Heart right ventricle (tissue), 16 donors: Measurements from ENCODE around the gene TBC1D14. TPM values are rescaled to one million over a fixed set of nuclear protein-coding genes. Genes with fewer than 3 reads are reported as not detected.

Experiments
- ATAC-seq, 8 donors: fragments of 200-7000 bp; cut with Tn5 transposase; one replicate each; pipeline ENCODE4 v1.9.1; 2020; ENCODE audit warnings: mild to moderate bottlenecking in 8 of 8, moderate library complexity in 8 of 8, moderate number of reproducible peaks in 1 of 8
- DNase-seq, 2 donors: peaks; one replicate each; pipeline ENCODE4 v3.0.0-alpha.2; 2020
- H3K27ac ChIP-seq, 10 donors: fragments of 200-600 bp; sonication (generic) in 2 of 10; one replicate each; pipeline versions ENCODE4 v1.5.0 to v1.8.0; 2020 to 2022; ENCODE audit warnings: mild to moderate bottlenecking in 3 of 10
- H3K27me3 ChIP-seq, 7 donors: fragments of 200-600 bp; one replicate each; pipeline ENCODE4 v1.8.0; 2021 to 2022; ENCODE audit warnings: mild to moderate bottlenecking in 2 of 7
- H3K36me3 ChIP-seq, 9 donors: fragments of 200-600 bp; sonication (generic) in 1 of 9; one replicate each; pipeline versions ENCODE4 v1.5.0 to v1.8.0; 2020 to 2022; ENCODE audit warnings: mild to moderate bottlenecking in 2 of 9
- H3K4me1 ChIP-seq, 9 donors: fragments of 200-600 bp; sonication (generic) in 1 of 9; one replicate each; pipeline versions ENCODE4 v1.5.0 to v1.8.0; 2020 to 2022; ENCODE audit warnings: mild to moderate bottlenecking in 4 of 9
- H3K4me3 ChIP-seq, 10 donors: fragments of 200-600 bp; sonication (generic) in 2 of 10; one replicate each; pipeline versions ENCODE4 v1.5.0 to v1.8.0; 2020 to 2022; ENCODE audit warnings: mild to moderate bottlenecking in 7 of 10, moderate library complexity in 2 of 10
- H3K9me3 ChIP-seq, 11 donors: fragments of 200-600 bp in 10 of 11; sonication (generic) in 2 of 11; one replicate each; pipeline versions ENCODE4 v1.5.0 to v1.8.0; 2013 to 2022; ENCODE audit warnings: mild to moderate bottlenecking in 2 of 11, control low read depth in 1 of 11, moderate library complexity in 1 of 11
- CTCF ChIP-seq, 9 donors: fragments of 200-600 bp; sonication (generic) in 2 of 9; IDR thresholded peaks; one replicate each; pipeline versions ENCODE4 v1.5.0 to v1.8.0; 2021 to 2022; ENCODE audit warnings: antibody characterized with exemption in 9 of 9, mild to moderate bottlenecking in 5 of 9, moderate library complexity in 1 of 9
- WGBS, 2 donors: extraction: QIAGEN DNeasy Blood & Tissue Kit; methylation state at CpG; one replicate each; pipeline ENCODE4 v1.1.7; 2013; ENCODE audit warnings: inconsistent platforms in 1 of 2; 5-methylcytosine and 5-hydroxymethylcytosine counted together
- intact Hi-C, 10 donors: fragments of 100-400 bp; cut with DNase I; formaldehyde crosslinking; loops; one replicate each; pipeline versions ENCODE4 v1.11.1 to v1.14.2; 2022
- polyA plus RNA-seq, 2 donors: library from polyadenylated mRNA; stranded (reverse); fragments of 200-250 nt; gene quantifications; one replicate each; pipeline ENCODE4 v1.2.3, GENCODE V29; 2013
- total RNA-seq, 10 donors: library from RNA; stranded (reverse); fragmentation: NEBNext Ultra II Directional in 3 of 10; extraction: Animal tissue kit (Norgen Biotek cat#: 25700) in 3 of 10; gene quantifications; one replicate each; pipeline versions ENCODE4 v1.2.1 to v1.2.4, GENCODE V29; 2021 to 2023
- donor health status: Arrhythmogenic right ventricular cardiomyopathy.
- donor health status: ischemic (EF 13 %, LVEDD 7.1; RV severe dilation, severe dysfunction).
- donor health status: healthy with polysubstance abuse.
- donor health status: DM: no; HTN: yes; CAD: no.
- donor health status: DM: no; HTN: no; CAD: no.
- donor health status: ischemic (EF 25% LVEDD 6.9; RV normal size, moderate dysfunction).
- donor health status: ischemic (EF 25% LVEDD 5.7; RV mildly dilated, moderate dysfunction).
- donor health status: healthy.
- donor health status: DM: yes; HTN: yes; CAD: no.
- donor health status: Ischemic cardiomyopathy.
- donor health status: ischemic (EF 35%, LVEDD 5.7; RV mildly dilated, moderate dysfunction).
- donor health status: nonischemic (EF 11% LVEDD 7.7; RV severe dilation, severe dysfunction).
- donor health status: DM: yes; HTN: yes; CAD: no.
- donor health status: PGD.
- donor health status: ischemic (EF 29% LVEDD 5.4; RV normal size, mild dysfunction).
- donor health status: nonischemic (EF 23%, LVEDD 6.1; RV moderate dilation, normal function).

TBC1D14 gene
- total and polyA plus RNA-seq, 12 donors = 10.5 to 43.7 (median 32.6) TPM

DNA sequence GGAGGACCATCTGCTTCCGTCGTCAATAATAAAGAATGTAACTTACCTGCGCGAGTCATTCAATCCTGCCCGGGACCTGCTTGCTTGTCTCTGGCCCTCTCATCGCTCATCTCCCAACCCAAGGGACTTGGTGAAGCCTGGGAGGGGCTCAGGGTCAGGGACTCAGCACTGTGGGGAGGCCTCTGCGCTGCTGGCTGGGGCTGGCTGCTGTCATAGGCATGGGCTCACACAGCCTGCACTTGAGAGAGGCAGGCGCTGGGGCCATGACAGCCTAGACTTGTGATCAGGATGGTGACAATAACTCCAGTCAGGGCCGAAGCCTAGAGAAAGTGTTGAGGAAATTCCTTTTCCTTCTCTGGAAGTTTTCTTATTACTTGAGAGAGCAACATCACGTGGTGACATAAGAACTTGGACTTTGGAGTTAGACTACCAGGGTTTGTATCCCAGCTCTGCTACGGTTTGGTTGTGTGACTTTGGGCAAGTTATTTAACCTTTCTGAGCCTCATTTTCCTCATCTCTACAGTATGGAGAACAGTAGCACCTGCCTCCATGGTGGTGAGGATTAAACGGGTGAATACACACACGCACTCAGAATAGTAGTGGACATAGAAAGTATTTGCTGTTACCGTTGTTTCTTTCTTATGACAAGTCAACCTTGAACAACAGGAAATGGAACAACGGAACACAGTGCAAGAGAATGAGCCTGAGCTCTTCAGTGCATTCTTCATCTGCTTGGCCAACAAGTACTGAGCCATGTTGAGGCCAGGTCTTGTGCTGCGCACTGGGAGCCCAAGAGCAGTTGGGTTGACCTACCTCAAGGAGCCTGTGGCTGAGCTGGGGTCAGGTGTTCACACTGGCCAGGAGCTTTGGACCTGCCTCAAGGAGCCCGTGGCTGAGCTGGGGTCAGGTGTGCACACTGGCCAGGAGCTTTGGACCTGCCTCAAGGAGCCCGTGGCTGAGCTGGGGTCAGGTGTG is 60.5 kb downstream of the TBC1D14 start:
- DNase-seq (no peak), ATAC-seq (no peak)
- Histone ChIP-seq H3K4me1 (peaks cover 0 to 29% (median 11%) of the 10 kb centered on the region in 9 donors), H3K27ac (no peak overlapping the region), H3K4me3 (no peak overlapping the region), H3K27me3 (no peaks in the 10 kb centered on the region), H3K9me3 (no peaks in the 10 kb centered on the region), H3K36me3 (peaks cover 0 to 32% (median 0%) of the 10 kb centered on the region in 9 donors)
- intact Hi-C loops = loop anchor here in 7 of 10 donors (5.0 to 10.0 kb wide), 5 partner anchors 58 to 253 kb away; partner anchors contain the start of genes BLOC1S4 (in 1 of the 7) and GRPEL1 (in 1 of the 7)
- no peak for TF ChIP-seq CTCF (IDR thresholded peaks at IDR 0.05)
- 88 to 91% methylated on average over 17 to 18 of the region's 18 CpGs for WGBS, 2 donors

DNA sequence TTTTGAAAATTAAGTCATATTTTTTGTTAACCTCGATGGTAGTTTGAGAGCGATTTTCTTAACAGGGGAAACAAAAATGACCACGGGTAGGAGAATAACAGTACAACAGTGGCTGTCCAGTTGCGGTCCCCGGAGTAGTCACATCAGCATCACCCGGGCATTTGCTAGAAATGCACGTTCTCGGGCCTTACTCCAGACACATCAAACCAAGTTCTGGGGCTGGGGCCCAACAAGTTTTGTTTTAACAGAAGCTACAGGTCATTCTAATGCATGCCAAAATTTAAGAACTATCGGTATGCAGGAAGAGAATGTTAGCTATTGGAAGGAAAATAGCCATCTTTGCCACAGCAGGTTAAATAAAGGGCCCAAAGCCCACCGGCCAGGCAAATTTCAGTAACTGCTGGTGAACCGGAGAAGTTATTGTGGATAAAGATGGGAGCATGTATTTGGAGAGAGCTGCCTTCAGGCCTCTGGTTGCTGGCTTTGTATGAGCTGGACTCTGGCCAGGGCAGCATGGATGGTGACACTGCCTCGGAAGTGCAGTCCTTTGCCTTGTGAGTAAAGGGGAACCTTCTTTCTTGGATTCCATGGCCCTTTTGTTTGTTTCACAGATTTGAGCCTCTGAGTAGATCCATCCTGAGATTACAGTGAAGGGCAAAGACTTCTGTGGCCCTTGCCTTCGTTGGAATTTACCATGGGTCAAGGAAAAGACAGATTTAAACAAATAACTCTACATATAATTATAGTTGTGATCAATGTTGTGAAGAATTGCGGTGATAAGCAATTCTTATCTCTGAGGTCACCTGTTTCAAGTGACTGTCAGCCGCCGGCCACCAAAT is 62.1 kb downstream of the TBC1D14 start:
- WGBS, 2 donors = 85 to 87% methylated on average over 16 of the region's 16 CpGs
- Histone ChIP-seq H3K36me3 (peaks cover 0 to 32% (median 0%) of the 10 kb centered on the region in 9 donors), H3K27ac (no peak overlapping the region), H3K4me3 (no peak overlapping the region), H3K27me3 (no peaks in the 10 kb centered on the region), H3K9me3 (no peaks in the 10 kb centered on the region), H3K4me1 (peaks cover 0 to 25% (median 11%) of the 10 kb centered on the region in 9 donors)
- intact Hi-C loops = loop anchor here in 7 of 10 donors (5.0 to 10.0 kb wide), 4 partner anchors 96 to 254 kb away; partner anchors contain the start of genes BLOC1S4 (in 1 of the 7) and GRPEL1 (in 1 of the 7)
- no peak for DNase-seq
- peak in 2 of 8 donors; percentile 41 to 47 for ATAC-seq
- no peak for TF ChIP-seq CTCF (IDR thresholded peaks at IDR 0.05)

- Histone ChIP-seq H3K9me3 (no peaks in the 10 kb centered on the region), H3K36me3 (peaks cover 0 to 28% (median 0%) of the 10 kb centered on the region in 9 donors), H3K27me3 (no peaks in the 10 kb centered on the region), H3K4me3 (no peak overlapping the region), H3K27ac (no peak overlapping the region), H3K4me1 (peaks cover 0 to 25% (median 11%) of the 10 kb centered on the region in 9 donors)
- DNase-seq = no peak
- no peak for ATAC-seq
- intact Hi-C loops = loop anchor here in 7 of 10 donors (5.0 to 10.0 kb wide), 4 partner anchors 95 to 255 kb away; partner anchors contain the start of genes BLOC1S4 (in 1 of the 7) and GRPEL1 (in 1 of the 7)
- whole genome bisulfite sequencing, 2 donors = 82 to 91% methylated on average over 8 of the region's 8 CpGs
- no peak for TF ChIP-seq CTCF (IDR thresholded peaks at IDR 0.05)
Measured at GRCh38 chr4:6972375-6972650, 62.7 kb downstream of the TBC1D14 start.

DNA sequence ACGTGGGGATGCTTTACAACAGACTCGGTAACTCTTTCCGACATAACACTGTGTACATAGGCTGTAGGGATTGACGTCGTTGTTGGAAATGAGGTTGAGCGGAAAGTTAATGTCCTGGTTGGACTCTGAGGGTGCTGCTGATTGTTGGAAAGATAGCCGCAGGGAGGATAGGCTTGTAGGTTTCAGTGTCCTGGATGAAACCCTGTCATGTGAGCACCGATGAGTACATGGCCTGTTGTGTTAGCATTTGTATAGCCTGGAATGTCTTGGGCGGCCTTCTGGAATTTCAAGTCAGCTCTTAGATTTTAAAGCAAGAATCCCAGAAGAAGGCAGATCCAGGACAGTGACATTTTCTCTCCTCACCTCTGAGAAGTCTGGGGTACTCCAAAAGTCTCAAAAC is 63.3 kb downstream of the TBC1D14 start:
- Histone ChIP-seq H3K9me3 (no peaks in the 10 kb centered on the region), H3K36me3 (peaks cover 0 to 22% (median 0%) of the 10 kb centered on the region in 9 donors), H3K27me3 (no peaks in the 10 kb centered on the region), H3K4me3 (no peak overlapping the region), H3K4me1 (peaks cover 0 to 25% (median 11%) of the 10 kb centered on the region in 9 donors), H3K27ac (no peak overlapping the region)
- DNase-seq (no peak), ATAC-seq (no peak)
- WGBS, 2 donors = 91 to 93% methylated on average over 9 of the region's 9 CpGs
- TF ChIP-seq CTCF (IDR thresholded peaks at IDR 0.05) = no peak
- intact Hi-C loops = loop anchor here in 7 of 10 donors (5.0 to 10.0 kb wide), 4 partner anchors 94 to 256 kb away; partner anchors contain the start of genes BLOC1S4 (in 1 of the 7) and GRPEL1 (in 1 of the 7)
